Smooth muscle cell (in vitro differentiated cells): Measurements from ENCODE around the gene S100A7. TPM values are rescaled to one million over a fixed set of nuclear protein-coding genes. Genes with fewer than 3 reads are reported as not detected.

Source experiments
- DNase-seq: peaks from one replicate; lab custom pipeline; 2025; ENCODE audit not compliant: unreplicated experiment; lab: John Stamatoyannopoulos, UW
- H2AFZ ChIP-seq: fragments of 200-600 bp; sonication (generic); 2 replicates; pipeline ENCODE4 v1.6.0; 2016; ENCODE audit warnings: antibody characterized with exemption, low read depth, mild to moderate bottlenecking
- H3F3A ChIP-seq: fragments of 200-600 bp; sonication (generic); 2 replicates; pipeline ENCODE4 v1.6.0; 2017; ENCODE audit warnings: antibody characterized with exemption, low read depth
- H3K27ac ChIP-seq: fragments of 200-600 bp; sonication (generic); 2 replicates; pipeline ENCODE4 v1.5.1; 2016; ENCODE audit warnings: low read depth, mild to moderate bottlenecking
- H3K27me3 ChIP-seq: fragments of 200-600 bp; sonication (generic); 2 replicates; pipeline ENCODE4 v1.6.1; 2016; ENCODE audit warnings: low read depth, mild to moderate bottlenecking
- H3K36me3 ChIP-seq: fragments of 200-600 bp; sonication (generic); 2 replicates; pipeline ENCODE4 v1.5.1; 2016; ENCODE audit warnings: low read depth
- H3K4me1 ChIP-seq: fragments of 200-600 bp; sonication (generic); 2 replicates; pipeline ENCODE4 v1.5.1; 2016; ENCODE audit warnings: low read depth
- H3K4me2 ChIP-seq: fragments of 200-600 bp; sonication (generic); 2 replicates; pipeline ENCODE4 v1.6.0; 2016; ENCODE audit warnings: mild to moderate bottlenecking
- H3K4me3 ChIP-seq: fragments of 200-600 bp; sonication (generic); 2 replicates; pipeline ENCODE4 v1.5.1; 2016; ENCODE audit warnings: mild to moderate bottlenecking
- H3K79me2 ChIP-seq: fragments of 200-600 bp; sonication (generic); 2 replicates; pipeline ENCODE4 v1.6.0; 2016; ENCODE audit warnings: low read depth, mild to moderate bottlenecking
- H3K9ac ChIP-seq: fragments of 200-600 bp; sonication (generic); 2 replicates; pipeline ENCODE4 v1.6.0; 2016; ENCODE audit warnings: low read depth
- H3K9me3 ChIP-seq: fragments of 200-600 bp; sonication (generic); replicated peaks from 2 replicates; pipeline ENCODE4 v1.5.1; 2016; ENCODE audit warnings: low read depth
- H4K20me1 ChIP-seq: fragments of 200-600 bp; sonication (generic); 2 replicates; pipeline ENCODE4 v1.6.0; 2016; ENCODE audit warnings: low read depth
- WGBS: methylation state at CpG from one replicate; pipeline ENCODE4 v1.1.7; 2016; ENCODE audit warnings: low lambda C conversion rate; 5-methylcytosine and 5-hydroxymethylcytosine counted together
- polyA plus RNA-seq: library from polyadenylated mRNA; unstranded; fragments of >200 nt; fragmentation: Nextera tagmentation; extraction: Ambion mirVana; gene quantifications from 2 replicates; pipeline ENCODE4 v1.2.1, GENCODE V29; 2016
- total RNA-seq: library from RNA; depleted of rRNA; stranded (reverse); fragments of >200 nt; gene quantifications from 2 replicates; pipeline ENCODE4 v1.2.3, GENCODE V29; 2014
- TF ChIP-seq, protein P1 (sequence below): fragments of 200-600 bp; sonication (generic); IDR thresholded peaks from 2 replicates; pipeline ENCODE4 v1.5.1; 2017; ENCODE audit warnings: borderline replicate concordance, mild to moderate bottlenecking, antibody characterized with exemption; ENCODE audit not compliant: insufficient read depth, poor library complexity, severe bottlenecking

S100A7 gene
- total and polyA plus RNA-seq, 2 experiments from 2014 or later: not detected

DNA sequence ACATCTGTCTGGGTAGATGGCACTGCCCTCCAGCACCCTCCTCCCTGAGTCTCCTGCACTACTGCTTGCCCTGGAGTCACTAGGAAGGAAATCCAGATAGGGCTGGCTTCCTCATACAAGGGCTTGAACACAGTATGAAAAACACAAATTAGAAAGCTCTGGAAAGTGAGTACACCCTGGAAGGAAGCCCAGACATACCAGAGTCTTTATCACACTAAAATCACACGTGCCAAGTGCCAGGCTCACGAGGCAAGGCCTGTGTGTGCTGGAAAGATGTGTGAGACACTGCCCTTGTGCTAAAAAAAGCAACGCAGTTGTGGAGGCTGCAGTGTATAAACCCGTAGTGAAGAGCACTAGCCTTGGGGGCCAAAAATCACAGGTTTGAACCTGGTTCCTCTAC lies 28.3 kb upstream of the S100A7 start:
- H3K27ac ChIP-seq: no peak overlapping the region
- H3K27me3 ChIP-seq: no peaks in the 10 kb centered on the region
- DNase-seq: no peak
- TF ChIP-seq, protein P1, sequence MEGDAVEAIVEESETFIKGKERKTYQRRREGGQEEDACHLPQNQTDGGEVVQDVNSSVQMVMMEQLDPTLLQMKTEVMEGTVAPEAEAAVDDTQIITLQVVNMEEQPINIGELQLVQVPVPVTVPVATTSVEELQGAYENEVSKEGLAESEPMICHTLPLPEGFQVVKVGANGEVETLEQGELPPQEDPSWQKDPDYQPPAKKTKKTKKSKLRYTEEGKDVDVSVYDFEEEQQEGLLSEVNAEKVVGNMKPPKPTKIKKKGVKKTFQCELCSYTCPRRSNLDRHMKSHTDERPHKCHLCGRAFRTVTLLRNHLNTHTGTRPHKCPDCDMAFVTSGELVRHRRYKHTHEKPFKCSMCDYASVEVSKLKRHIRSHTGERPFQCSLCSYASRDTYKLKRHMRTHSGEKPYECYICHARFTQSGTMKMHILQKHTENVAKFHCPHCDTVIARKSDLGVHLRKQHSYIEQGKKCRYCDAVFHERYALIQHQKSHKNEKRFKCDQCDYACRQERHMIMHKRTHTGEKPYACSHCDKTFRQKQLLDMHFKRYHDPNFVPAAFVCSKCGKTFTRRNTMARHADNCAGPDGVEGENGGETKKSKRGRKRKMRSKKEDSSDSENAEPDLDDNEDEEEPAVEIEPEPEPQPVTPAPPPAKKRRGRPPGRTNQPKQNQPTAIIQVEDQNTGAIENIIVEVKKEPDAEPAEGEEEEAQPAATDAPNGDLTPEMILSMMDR: no peak
- H3F3A ChIP-seq: no peaks in the 10 kb centered on the region
- H3K4me2 ChIP-seq: no peak overlapping the region
- no peaks in the 10 kb centered on the region for H3K36me3 ChIP-seq
- no peak overlapping the region for H3K9ac ChIP-seq
- no peak overlapping the region for H3K4me3 ChIP-seq
- 58% methylated on average over 4 of the region's 4 CpGs for WGBS
- H3K9me3 ChIP-seq: no peaks in the 10 kb centered on the region
- H3K79me2 ChIP-seq: no peaks in the 10 kb centered on the region
- no peak overlapping the region for H2AFZ ChIP-seq
- H3K4me1 ChIP-seq: no peaks in the 10 kb centered on the region
- no peaks in the 10 kb centered on the region for H4K20me1 ChIP-seq

DNA sequence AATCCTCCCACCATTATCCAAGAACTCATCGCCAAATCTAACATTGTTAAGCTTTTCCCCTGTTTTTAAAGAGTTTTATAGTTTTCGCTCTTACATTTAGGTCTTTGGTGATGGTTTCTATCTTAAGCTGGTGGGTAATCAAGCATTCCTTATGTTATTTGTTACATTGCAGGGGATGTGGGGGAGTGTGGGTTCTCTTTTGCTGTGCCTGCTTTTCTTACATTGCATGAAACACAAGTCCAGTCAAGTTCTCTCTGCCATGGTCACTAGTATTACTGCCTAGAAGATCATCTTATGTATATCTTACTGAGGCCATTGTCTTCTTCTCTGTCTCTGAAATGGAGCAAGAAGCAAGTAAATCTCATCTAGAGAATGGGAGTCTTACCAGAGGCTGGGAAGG lies 27.3 kb upstream of the S100A7 start:
- H3F3A ChIP-seq: no peaks in the 10 kb centered on the region
- no peaks in the 10 kb centered on the region for H4K20me1 ChIP-seq
- H3K27ac ChIP-seq: no peak overlapping the region
- no peaks in the 10 kb centered on the region for H3K36me3 ChIP-seq
- TF ChIP-seq, protein P1: no peak
- WGBS: 94% methylated on average over 2 of the region's 2 CpGs
- no peaks in the 10 kb centered on the region for H3K79me2 ChIP-seq
- no peak overlapping the region for H2AFZ ChIP-seq
- no peaks in the 10 kb centered on the region for H3K4me1 ChIP-seq
- no peak overlapping the region for H3K4me3 ChIP-seq
- no peak overlapping the region for H3K9ac ChIP-seq
- DNase-seq: no peak
- H3K9me3 ChIP-seq: no peaks in the 10 kb centered on the region
- no peak overlapping the region for H3K4me2 ChIP-seq
- H3K27me3 ChIP-seq: no peaks in the 10 kb centered on the region

DNA sequence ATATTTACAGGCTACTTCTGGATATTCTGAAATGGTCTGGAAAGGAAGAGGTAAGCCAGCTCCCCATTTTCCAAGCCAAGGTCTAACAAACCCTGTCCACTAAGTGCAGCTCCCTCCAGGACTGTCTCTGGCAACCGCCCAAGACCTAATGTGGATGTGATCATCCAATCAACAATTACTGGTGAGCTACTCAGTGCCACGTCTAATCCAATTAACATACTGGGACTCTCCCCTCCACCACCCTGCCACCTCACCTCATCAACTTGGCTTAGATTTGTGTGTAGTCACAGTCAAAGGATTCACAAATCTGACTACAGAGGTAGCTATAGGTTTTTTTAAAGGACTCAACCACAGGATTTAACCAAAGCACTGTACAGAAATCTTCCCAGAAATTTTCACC lies 25.4 kb upstream of the S100A7 start:
- WGBS: 69% methylated on average over 2 of the region's 2 CpGs
- no peak overlapping the region for H3K27ac ChIP-seq

DNA sequence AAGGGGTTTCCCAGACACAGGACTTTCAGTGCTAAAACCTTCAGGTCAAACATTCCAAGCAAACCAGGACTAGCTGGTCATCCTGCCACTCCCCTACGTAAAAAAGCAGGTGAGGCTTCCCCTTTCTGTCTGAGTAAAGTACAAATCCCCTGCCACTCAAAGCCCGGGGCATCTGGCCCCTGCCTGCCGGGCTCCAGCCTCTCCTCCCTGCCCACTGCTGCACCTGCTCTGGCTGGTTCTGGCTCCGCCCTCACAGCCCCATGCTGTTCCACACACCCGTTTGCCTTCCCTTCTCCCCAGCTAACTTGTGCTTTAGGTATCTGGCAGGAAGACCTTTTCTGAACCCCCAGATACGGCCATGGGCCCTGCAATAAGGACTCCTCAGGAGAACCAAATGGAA lies 23.3 kb upstream of the S100A7 start:
- H3K9me3 ChIP-seq: no peaks in the 10 kb centered on the region
- no peak overlapping the region for H3K4me3 ChIP-seq
- DNase-seq: no peak
- H4K20me1 ChIP-seq: no peaks in the 10 kb centered on the region
- no peaks in the 10 kb centered on the region for H3K36me3 ChIP-seq
- no peaks in the 10 kb centered on the region for H3F3A ChIP-seq
- WGBS: 45% methylated on average over 6 of the region's 6 CpGs
- H3K27ac ChIP-seq: no peak overlapping the region
- TF ChIP-seq, protein P1: no peak
- H3K27me3 ChIP-seq: peaks cover 8% of the 10 kb centered on the region
- H3K79me2 ChIP-seq: no peaks in the 10 kb centered on the region
- H3K9ac ChIP-seq: no peak overlapping the region
- H3K4me1 ChIP-seq: no peaks in the 10 kb centered on the region
- H3K4me2 ChIP-seq: no peak overlapping the region
- H2AFZ ChIP-seq: no peak overlapping the region

More for the DNA sequence above, 25.4 kb upstream of the S100A7 start:
- H3F3A ChIP-seq: no peaks in the 10 kb centered on the region
- no peak overlapping the region for H3K4me2 ChIP-seq
- H3K9me3 ChIP-seq: no peaks in the 10 kb centered on the region
- no peak overlapping the region for H3K4me3 ChIP-seq
- TF ChIP-seq, protein P1: no peak
- no peak overlapping the region for H3K9ac ChIP-seq
- no peaks in the 10 kb centered on the region for H4K20me1 ChIP-seq
- no peak overlapping the region for H2AFZ ChIP-seq
- no peaks in the 10 kb centered on the region for H3K27me3 ChIP-seq
- DNase-seq: no peak
- no peaks in the 10 kb centered on the region for H3K79me2 ChIP-seq
- H3K36me3 ChIP-seq: no peaks in the 10 kb centered on the region
- H3K4me1 ChIP-seq: no peaks in the 10 kb centered on the region
